Putamen (tissue), 1 donor: ENCODE data around the gene OLR1.

Source experiments
- DNase-seq: peaks from one replicate; pipeline ENCODE4 v3.0.0-alpha.2; 2016; ENCODE audit warnings: low spot score

OLR1 gene

GRCh38 chr12:10153271-10154144 lies 18.4 kb downstream of the OLR1 start:
- peak; percentile 73 for DNase-seq

DNA sequence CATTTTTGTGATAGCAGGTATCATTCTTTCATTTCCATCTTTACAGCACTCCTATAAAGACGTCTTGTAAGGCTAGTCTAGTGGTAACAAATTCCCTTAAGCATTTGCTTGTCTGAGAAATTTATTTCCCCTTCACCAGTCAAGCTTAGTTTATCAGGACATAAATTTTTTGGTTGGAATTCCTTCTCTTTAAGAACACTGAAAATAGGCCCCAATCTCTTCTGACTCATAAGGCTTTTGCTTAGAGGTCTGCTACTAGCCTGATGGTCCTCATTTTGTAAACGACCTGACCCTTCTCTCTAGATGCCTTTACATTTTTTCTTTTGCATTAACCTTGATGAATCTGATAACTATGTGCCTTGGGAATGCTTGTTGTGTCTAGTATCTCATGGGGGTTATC lies 20.3 kb downstream of the OLR1 start:
- no peak for DNase-seq

DNA sequence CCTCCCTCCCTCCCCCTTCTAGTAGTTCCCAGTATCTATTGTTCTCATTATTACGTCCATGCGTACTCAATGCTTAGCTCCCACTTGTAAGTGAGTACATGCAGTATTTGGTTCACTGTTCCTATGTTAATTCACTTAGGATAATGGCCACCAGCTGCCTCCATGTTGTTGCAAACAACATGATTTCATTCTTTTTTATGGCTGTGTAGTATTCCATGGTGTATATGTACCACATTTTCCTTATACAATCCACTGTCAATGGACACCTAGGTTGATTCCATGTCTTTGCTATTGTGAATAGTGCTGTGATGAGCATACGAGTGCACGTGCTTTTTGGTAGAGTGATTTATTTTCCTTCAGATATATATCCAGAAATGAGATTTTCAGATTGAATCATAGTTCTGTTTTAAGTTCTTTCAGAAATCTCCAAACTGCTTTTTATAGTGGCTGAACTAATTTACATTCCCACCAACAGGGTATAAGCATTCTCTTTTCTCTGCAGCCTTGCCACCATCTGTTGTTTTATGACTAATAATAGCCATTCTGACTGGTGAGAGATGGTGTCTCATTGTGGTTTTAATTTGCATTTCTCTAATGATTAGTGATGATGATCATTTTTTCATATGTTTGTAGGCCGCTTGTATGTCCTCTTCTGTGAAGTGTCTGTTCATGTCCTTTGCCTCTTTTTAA lies 24.1 kb downstream of the OLR1 start:
- DNase-seq = no peak

- DNase-seq = no peak
Observed at GRCh38 chr12:10142976-10143589, 28.8 kb downstream of the OLR1 start.

DNA sequence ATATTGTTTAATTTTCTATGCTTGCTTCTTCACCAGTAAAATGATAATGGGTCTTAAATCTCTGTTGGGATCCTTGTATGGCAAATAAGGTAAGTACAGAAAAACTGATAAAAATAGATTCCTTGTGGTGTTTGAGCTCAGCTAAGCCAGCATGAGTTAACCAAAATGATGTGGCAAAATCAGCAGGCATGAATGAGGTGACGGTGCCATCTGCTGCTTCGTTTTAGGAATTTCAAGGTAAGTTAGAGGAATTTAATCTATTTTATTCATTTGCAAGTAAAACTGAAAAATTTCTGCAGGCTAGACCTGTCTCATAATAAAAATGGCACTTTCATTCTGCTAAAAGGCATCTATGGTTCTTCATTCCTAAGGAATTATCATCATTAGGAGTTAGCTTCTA lies 31.9 kb downstream of the OLR1 start:
- DNase-seq = peak; percentile 65

DNA sequence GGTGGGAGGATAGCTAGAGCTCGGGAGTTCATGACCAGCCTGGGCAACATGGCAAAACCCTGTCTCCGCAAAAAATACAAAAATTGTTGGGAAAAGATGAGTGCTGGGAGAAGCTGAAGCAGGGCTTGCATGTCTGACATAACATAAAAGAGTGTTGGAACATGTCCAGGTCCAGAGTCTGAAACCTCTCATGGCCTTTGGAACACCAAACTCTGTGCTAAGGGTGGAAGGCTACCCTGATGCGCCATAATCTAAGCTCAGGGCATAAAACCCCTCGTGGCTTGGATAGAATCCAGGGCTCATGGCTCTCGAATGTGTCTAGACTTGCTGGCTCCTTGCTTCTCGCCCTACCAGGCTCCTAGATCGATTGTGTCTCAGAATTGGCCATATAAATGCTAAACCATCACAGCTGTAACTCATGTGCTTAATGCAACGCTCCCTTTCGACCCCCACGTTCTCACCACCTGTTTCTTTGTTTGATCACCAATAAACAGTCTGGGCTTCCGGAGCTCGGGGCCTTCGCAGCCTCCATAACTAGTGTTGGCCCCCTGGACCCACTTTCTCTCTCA lies 35.2 kb downstream of the OLR1 start:
- no peak for DNase-seq

DNA sequence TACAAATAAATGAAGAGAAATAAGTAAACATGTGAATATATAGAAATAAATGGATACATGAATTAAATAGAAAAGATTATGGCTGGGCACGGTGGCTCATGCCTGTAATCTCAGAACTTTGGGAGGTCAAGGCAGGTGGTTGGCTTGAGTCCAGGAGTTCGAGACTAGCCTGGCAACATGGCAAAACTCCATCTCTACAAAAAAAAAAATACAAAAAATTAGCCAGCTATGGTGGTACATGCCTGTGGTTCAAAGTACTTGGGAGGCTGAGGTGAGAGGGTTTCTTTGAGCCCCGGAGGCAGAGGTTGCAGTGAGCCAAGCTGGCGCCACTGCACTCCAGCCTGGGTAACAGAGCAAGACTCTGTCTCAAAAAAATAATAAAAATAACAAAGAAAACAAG lies 36.8 kb downstream of the OLR1 start:
- DNase-seq = no peak

DNA sequence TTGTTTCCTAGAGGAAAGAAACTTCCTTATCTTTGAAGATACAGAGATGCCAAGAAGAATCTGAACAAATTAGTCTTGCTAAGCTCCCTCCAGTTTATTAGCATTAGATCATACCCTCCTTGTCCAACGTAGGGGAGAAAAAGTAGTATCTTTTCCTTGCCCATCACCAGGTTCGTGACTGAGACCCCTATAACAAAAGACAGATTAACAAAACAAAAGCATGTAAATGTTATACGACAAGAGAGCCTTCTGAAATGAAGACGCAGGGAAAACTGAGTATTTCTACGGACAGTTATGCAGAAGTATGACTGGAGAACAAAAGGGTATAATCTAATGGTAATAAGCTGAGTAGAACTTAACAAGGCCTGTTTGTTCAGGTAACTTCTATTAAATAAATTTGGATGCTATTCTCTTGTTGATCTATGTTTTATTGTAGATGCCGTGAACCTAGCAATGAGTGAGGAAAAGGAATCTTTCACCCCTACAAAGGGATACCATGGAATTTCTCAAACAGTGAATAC lies 39.0 kb downstream of the OLR1 start:
- DNase-seq = no peak

DNA sequence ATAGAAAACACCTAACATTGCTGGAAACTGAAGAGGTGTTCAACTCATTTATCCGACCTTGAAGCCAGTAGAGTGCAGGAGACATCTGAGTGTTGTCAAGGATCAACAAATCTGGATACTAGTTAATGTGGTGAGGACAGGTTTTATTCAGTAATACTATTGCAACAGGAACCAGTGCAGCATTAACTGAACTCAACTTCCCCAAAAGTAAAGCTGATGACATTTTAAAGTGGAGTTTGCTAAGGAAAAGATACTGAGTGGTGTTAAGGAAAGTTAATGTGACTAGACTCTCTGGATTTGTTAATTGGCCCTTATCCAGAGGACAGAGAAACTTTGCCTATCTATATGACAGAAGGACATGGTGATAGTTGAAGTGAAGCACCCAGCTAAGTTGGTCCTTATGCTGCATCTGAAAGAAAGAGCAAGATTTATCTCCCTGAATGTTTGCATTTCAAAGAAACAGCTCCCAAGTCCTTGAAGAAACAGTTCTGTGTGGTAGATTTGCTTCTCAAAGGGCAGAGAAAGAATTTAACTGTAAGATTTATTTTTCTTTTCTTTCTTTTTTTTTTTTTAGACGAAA lies 40.7 kb downstream of the OLR1 start:
- no peak for DNase-seq

DNA sequence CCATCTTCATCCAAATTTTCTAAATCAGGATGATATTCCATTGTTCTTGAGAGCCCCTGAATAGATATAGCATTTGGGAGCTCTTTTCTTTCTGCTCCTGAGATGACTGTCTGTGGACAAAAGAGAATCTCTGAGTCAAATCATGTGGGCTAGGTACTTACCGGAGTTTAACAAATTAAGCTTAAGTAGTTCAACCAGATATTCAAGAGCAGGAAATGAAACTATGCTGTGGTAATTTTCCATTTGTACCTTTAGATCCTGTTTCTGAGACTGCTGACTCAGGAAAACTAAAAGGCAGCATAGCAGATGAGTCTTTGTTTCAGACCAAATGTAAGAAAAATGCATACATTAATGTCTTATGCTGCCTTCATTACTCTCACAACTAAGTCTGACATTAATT lies 41.9 kb downstream of the OLR1 start, which contains the start of gene CLEC7A:
CLEC7A (minus strand) TSS at position 158 of the 400 bp plus-strand sequence; CDS start at position 41, 117 bp downstream.
- DNase-seq = no peak

DNA sequence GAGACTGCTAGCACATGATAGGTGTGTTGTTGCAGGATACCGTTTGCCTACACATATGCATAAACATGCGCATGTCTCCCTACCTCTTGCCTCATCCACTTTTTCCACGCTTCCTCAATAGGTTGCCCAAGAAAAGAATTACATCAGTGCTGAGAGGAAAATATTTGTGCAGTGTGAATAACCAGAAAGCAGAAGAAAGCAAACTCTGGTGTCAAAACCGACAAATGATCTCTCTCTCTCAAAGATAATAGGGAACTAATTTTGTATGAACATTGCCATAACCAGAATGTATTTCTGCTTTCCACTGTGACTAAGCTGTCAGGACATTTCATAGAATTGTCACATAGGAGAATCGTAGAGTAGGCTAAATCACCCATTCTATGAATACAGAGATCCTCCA lies 43.2 kb downstream of the OLR1 start:
- peak; percentile 22 for DNase-seq

- DNase-seq = no peak
Observed at GRCh38 chr12:10126413-10126812, 45.5 kb downstream of the OLR1 start.

DNA sequence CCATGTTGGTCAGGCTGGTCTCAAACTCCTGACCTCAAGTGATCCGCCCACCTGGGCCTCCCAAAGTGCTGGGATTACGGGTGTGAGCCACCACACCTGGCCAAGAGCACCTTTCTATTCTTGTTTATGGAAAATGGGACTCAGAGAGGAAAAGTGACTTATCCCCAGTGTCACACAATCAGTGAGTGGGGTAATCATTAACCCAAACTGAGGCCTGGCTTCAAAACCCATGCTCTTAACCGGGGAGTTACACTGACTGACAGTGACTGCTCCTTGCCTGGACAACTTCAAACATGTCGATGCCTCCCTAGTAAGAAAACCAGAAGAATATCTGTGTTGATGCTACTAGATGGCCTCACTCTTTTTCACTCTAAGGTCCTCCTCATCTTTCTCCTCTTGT lies 49.2 kb downstream of the OLR1 start:
- no peak for DNase-seq

- DNase-seq = peak; percentile 24
Observed at GRCh38 chr12:10121278-10121677, 50.7 kb downstream of the OLR1 start.

- no peak for DNase-seq
Observed at GRCh38 chr12:10119066-10119465, 52.9 kb downstream of the OLR1 start.

DNA sequence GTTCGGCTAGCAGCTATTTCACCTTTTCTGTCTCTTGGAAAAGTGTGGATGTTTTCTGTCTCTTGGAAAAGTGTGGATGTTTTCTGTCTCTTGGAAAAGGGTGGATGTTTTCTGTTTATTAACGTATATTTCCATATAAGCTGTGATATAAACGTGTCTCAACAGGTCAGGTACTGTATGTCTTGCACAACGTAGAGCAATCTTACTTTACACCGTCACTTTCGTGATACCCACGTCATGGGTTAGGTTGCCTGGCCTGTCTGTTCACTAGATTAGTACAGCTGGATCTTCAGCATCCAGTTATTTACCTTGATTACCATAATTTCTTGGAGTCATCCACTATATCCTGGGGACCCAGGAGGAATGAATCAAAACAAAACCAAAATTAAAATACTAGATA lies 56.0 kb downstream of the OLR1 start:
- no peak for DNase-seq

- DNase-seq = no peak
Observed at GRCh38 chr12:10115311-10115710, 56.6 kb downstream of the OLR1 start.

- DNase-seq = no peak
Observed at GRCh38 chr12:10113920-10114319, 58.0 kb downstream of the OLR1 start.

- no peak for DNase-seq
Observed at GRCh38 chr12:10113075-10113474, 58.9 kb downstream of the OLR1 start.

- DNase-seq = no peak
Observed at GRCh38 chr12:10111451-10111850, 60.5 kb downstream of the OLR1 start.

DNA sequence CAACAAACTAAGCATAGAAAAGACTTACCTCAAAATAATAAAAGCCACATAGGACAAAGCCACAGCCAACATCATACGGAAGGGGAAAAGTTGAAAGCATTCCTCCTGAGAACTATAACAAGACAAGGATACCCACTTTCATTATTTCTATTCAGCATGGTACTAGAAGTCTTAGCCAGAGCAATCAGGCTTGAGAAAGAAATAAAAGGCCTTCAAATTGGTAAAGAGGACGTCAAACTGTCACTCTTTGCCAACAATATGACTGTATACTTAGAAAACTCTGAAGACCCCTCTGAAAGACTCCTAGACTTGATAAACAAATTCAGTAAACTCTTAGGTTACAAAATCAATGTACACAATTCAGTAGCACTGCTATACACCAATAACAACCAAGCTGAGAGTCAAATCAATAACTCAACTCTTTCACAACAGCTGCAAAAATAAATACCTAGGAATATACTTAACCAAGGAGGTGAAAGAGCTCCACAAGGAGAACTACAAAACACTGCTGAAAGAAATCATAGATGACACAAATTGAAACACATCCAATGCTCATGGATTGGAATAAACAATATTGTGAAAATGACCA lies 61.6 kb downstream of the OLR1 start:
- DNase-seq = no peak
